Spleen (tissue), 11 donors: ENCODE results near the gene ID2. TPM values are rescaled to one million over a fixed set of nuclear protein-coding genes. Genes with fewer than 3 reads are reported as not detected.

Source experiments
- DNase-seq: peaks from one replicate; pipeline ENCODE4 v3.0.0-alpha.2; 2020
- H3K27ac ChIP-seq, 8 donors: fragments of 200-600 bp; sonication (generic) in 7 of 8; 1 replicate in 4 of 8; 2 replicates in 4 of 8; pipeline versions ENCODE4 v1.5.0 to v1.8.0; 2016 to 2021; ENCODE audit warnings: inconsistent platforms in 4 of 8, mild to moderate bottlenecking in 4 of 8, moderate library complexity in 1 of 8
- H3K27me3 ChIP-seq, 7 donors: fragments of 200-600 bp; sonication (generic) in 6 of 7; replicated peaks in 1 of 7; 1 replicate in 4 of 7; 2 replicates in 3 of 7; pipeline versions ENCODE4 v1.5.0 to v1.8.0; 2016 to 2021; ENCODE audit warnings: inconsistent platforms in 3 of 7, mild to moderate bottlenecking in 1 of 7
- H3K36me3 ChIP-seq, 6 donors: fragments of 200-600 bp; sonication (generic) in 5 of 6; 1 replicate in 4 of 6; 2 replicates in 2 of 6; pipeline versions ENCODE4 v1.5.0 to v1.8.0; 2016 to 2021; ENCODE audit warnings: inconsistent platforms in 2 of 6
- H3K4me1 ChIP-seq, 6 donors: fragments of 200-600 bp; sonication (generic) in 5 of 6; 1 replicate in 3 of 6; 2 replicates in 3 of 6; pipeline versions ENCODE4 v1.5.0 to v1.8.0; 2016 to 2021; ENCODE audit warnings: inconsistent platforms in 3 of 6
- H3K4me3 ChIP-seq, 8 donors: fragments of 200-600 bp; sonication (generic) in 7 of 8; 1 replicate in 4 of 8; 2 replicates in 4 of 8; pipeline versions ENCODE4 v1.5.0 to v1.8.0; 2016 to 2021; ENCODE audit warnings: inconsistent platforms in 4 of 8, mild to moderate bottlenecking in 4 of 8, moderate library complexity in 2 of 8
- H3K9me3 ChIP-seq, 8 donors: fragments of 200-600 bp; sonication (generic) in 7 of 8; 1 replicate in 4 of 8; 2 replicates in 4 of 8; pipeline versions ENCODE4 v1.5.0 to v1.8.0; 2016 to 2021; ENCODE audit warnings: inconsistent platforms in 4 of 8
- POLR2A ChIP-seq, 3 donors: fragments of 450-650 bp; IDR thresholded peaks; one replicate each; pipeline ENCODE4 v1.5.1; 2017; ENCODE audit warnings: antibody characterized with exemption in 3 of 3, mild to moderate bottlenecking in 1 of 3
- POLR2AphosphoS5 ChIP-seq, 3 donors: sonication (generic); formaldehyde crosslinking; IDR thresholded peaks; one replicate each; pipeline ENCODE4 v1.5.1; 2017; ENCODE audit warnings: antibody characterized with exemption in 3 of 3
- WGBS, 5 donors: extraction: QIAGEN DNeasy Blood & Tissue Kit in 3 of 5; methylation state at CpG; one replicate each; pipeline versions ENCODE4 v1.1.5 to v1.1.7; 2013 to 2018; 5-methylcytosine and 5-hydroxymethylcytosine counted together
- intact Hi-C: fragments of 100-400 bp; cut with DNase I; formaldehyde crosslinking; loops from one replicate; pipeline ENCODE4 v1.15.0; 2023; ENCODE audit warnings: low total_unique reads
- polyA plus RNA-seq, 3 donors: library from polyadenylated mRNA; stranded (reverse); fragments of 200-250 nt; gene quantifications; one replicate each; pipeline ENCODE4 v1.2.1, GENCODE V29; 2013
- total RNA-seq, 7 donors: library from RNA; depleted of rRNA in 3 of 7; stranded (reverse); fragments of >200 nt in 3 of 7; fragmentation: NEBNext Ultra II Directional in 4 of 7; extraction: Animal tissue kit (Norgen Biotek cat#: 25700) in 4 of 7; gene quantifications; one replicate each; pipeline versions ENCODE4 v1.1.0 to v1.2.1, GENCODE V29; 2016 to 2021
- TF ChIP-seq, protein P1 (sequence below), 11 experiments: fragments of 200-600 bp in 7 of 11; fragments of 450-650 bp in 4 of 11; sonication (generic) in 4 of 11; IDR thresholded peaks in 8 of 11; conservative IDR thresholded peaks in 3 of 11; 1 replicate in 7 of 11; 2 replicates in 4 of 11; pipeline versions ENCODE4 v1.4.0 to v1.8.0; 2016 to 2021; ENCODE audit warnings: antibody characterized with exemption in 11 of 11, inconsistent platforms in 4 of 11, mild to moderate bottlenecking in 1 of 11
- donor health status: healthy with polysubstance abuse.
- donor health status: DM: no; HTN: no; CAD: no; lungs with moderate emphysema.
- donor health status: DM: no; HTN: no; CAD: no.
- donor health status: Bipolar disorder and iron deficiency.
- donor health status: healthy.
- donor health status: DM: no; HTN: no; CAD: no.
- donor health status: DM: yes; HTN: yes; CAD: no.

The ID2 gene
- total and polyA plus RNA-seq, 10 donors, result 42.8 to 343 (median 90.1) TPM

DNA sequence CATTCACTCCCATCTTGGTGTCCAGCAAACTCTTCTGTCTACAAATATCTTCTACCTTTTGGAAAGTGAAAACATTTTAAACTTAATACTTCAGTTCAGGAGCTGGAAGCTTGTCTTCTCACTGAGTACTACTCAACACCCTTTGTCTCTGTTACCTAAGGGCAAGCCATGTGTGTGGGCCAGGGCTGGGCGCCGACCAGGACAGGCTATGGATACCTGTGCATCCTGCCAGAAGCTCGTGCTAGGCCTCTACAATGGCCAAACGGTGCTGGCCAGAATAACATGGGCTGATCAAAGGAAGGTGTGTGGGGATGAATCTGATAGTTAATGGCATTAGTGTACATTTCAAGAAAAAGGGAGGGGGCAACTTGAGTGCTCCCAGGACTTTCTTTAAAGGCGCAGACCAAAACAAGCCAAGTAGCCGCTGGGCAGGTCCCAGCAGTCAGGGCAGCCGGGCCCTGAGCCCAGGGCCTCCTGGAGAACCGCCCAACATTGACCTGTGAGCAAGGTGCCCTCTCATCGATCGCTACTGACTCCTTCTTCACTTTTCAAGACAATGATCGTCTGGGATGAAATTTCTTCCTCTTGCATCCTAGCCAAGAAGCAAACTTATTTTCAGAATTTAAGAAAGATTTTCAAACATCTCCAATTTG is 29.0 kb upstream of the ID2 start:
- H3K36me3 ChIP-seq, result no peaks in the 10 kb centered on the region
- intact Hi-C loops, result no loop called here
- TF ChIP-seq, protein P1, sequence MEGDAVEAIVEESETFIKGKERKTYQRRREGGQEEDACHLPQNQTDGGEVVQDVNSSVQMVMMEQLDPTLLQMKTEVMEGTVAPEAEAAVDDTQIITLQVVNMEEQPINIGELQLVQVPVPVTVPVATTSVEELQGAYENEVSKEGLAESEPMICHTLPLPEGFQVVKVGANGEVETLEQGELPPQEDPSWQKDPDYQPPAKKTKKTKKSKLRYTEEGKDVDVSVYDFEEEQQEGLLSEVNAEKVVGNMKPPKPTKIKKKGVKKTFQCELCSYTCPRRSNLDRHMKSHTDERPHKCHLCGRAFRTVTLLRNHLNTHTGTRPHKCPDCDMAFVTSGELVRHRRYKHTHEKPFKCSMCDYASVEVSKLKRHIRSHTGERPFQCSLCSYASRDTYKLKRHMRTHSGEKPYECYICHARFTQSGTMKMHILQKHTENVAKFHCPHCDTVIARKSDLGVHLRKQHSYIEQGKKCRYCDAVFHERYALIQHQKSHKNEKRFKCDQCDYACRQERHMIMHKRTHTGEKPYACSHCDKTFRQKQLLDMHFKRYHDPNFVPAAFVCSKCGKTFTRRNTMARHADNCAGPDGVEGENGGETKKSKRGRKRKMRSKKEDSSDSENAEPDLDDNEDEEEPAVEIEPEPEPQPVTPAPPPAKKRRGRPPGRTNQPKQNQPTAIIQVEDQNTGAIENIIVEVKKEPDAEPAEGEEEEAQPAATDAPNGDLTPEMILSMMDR (IDR thresholded peaks at IDR 0.05 in 8 of 11, conservative IDR thresholded peaks at IDR 0.05 in 3 of 11), result no peak
- TF ChIP-seq POLR2A (IDR thresholded peaks at IDR 0.05) (no peak), POLR2AphosphoS5 (IDR thresholded peaks at IDR 0.05) (no peak)
- H3K4me3 ChIP-seq, result no peak overlapping the region
- peaks cover 0 to 15% (median 0%) of the 10 kb centered on the region in 7 donors for H3K27me3 ChIP-seq
- no peak for DNase-seq
- peaks cover 0 to 10% (median 0%) of the 10 kb centered on the region in 6 donors for H3K4me1 ChIP-seq
- WGBS, 5 donors, result 91 to 96% (median 95%) methylated on average over 11 of the region's 11 CpGs
- peaks cover 0 to 4% (median 0%) of the 10 kb centered on the region in 8 donors for H3K9me3 ChIP-seq
- H3K27ac ChIP-seq, result no peak overlapping the region

DNA sequence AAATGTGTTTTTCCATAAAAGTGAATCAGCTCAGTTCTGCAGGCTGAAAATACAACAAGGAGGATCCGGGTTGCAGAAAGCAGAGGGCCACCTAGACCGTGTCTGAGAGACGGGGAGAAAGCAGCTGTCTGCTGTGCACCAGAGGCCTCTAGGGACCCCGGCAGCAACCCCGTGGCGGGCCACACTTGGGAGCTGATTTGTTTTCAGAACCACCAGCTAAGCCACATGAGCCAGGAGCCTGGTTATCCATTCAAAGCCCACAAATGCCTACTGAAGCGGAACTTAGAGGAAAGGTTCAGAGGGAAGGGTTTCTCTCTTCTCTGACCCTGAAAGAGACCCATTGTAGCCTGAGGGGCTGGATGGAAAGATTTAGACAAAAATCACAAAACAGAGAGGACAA is 28.4 kb upstream of the ID2 start:
- no peak overlapping the region for H3K27ac ChIP-seq
- peaks cover 0 to 19% (median 0%) of the 10 kb centered on the region in 7 donors for H3K27me3 ChIP-seq
- no peak overlapping the region for H3K4me3 ChIP-seq
- TF ChIP-seq POLR2A (IDR thresholded peaks at IDR 0.05) (no peak), POLR2AphosphoS5 (IDR thresholded peaks at IDR 0.05) (no peak)
- TF ChIP-seq, protein P1 (IDR thresholded peaks at IDR 0.05 in 8 of 11, conservative IDR thresholded peaks at IDR 0.05 in 3 of 11), result no peak
- DNase-seq, result peak; percentile 65
- H3K36me3 ChIP-seq, result no peaks in the 10 kb centered on the region
- no peaks in the 10 kb centered on the region for H3K9me3 ChIP-seq
- 68 to 80% (median 78%) methylated on average over 7 of the region's 7 CpGs for WGBS, 5 donors
- H3K4me1 ChIP-seq, result peaks cover 0 to 12% (median 0%) of the 10 kb centered on the region in 6 donors
- intact Hi-C loops, result no loop called here

DNA sequence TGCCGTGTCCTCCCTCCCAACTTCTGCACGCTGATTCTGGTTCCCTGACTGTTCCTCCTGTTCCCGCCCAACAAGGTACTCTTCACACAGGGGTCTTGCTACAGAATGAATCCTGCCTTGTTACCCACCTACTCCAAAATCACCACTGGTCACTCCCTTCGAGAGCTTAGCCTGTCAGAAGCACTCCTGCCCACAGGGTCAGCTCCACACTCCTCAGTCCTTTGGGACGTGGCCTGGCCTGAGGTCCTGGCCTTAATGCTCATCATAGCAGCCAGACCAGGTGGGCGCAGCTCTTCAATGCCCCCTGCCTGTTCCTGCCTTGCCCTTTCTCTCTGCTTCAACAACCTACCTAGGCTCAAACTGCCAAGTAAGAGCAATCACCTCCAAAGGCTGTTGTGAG is 27.8 kb upstream of the ID2 start:
- no peaks in the 10 kb centered on the region for H3K36me3 ChIP-seq
- H3K27ac ChIP-seq, result no peak overlapping the region
- peaks cover 0 to 21% (median 0%) of the 10 kb centered on the region in 7 donors for H3K27me3 ChIP-seq
- DNase-seq, result no peak
- intact Hi-C loops, result no loop called here
- H3K4me1 ChIP-seq, result peaks cover 0 to 13% (median 2%) of the 10 kb centered on the region in 6 donors
- no peak overlapping the region for H3K4me3 ChIP-seq
- TF ChIP-seq, protein P1 (IDR thresholded peaks at IDR 0.05 in 8 of 11, conservative IDR thresholded peaks at IDR 0.05 in 3 of 11), result no peak
- no peak for TF ChIP-seq POLR2A (IDR thresholded peaks at IDR 0.05)
- TF ChIP-seq POLR2AphosphoS5 (IDR thresholded peaks at IDR 0.05), result no peak
- H3K9me3 ChIP-seq, result no peaks in the 10 kb centered on the region
- 89 to 97% (median 94%) methylated on average over 6 of the region's 6 CpGs for WGBS, 5 donors

DNA sequence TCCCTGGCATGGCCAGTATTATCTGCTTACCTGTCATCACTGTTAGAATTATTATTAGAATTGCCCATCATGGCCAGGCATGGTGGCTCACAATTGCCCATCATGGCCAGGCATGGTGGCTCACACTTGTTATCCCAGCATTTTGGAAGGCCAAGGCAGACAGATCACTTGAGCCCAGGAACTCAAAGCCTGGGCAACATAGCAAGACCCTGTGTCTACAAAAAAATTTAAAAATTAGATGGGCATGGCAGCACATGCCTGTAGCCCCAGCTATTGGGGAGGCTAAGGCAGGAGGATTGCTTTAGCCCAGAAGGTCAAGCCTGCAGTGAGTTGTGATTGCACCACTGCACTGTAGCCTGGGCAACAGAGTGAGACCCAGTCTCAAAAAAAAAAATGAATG is 27.4 kb upstream of the ID2 start:
- no peak overlapping the region for H3K27ac ChIP-seq
- no peaks in the 10 kb centered on the region for H3K36me3 ChIP-seq
- H3K4me1 ChIP-seq, result peaks cover 0 to 18% (median 6%) of the 10 kb centered on the region in 6 donors
- H3K9me3 ChIP-seq, result no peaks in the 10 kb centered on the region
- intact Hi-C loops, result no loop called here
- TF ChIP-seq, protein P1 (IDR thresholded peaks at IDR 0.05 in 8 of 11, conservative IDR thresholded peaks at IDR 0.05 in 3 of 11), result no peak
- TF ChIP-seq POLR2A (IDR thresholded peaks at IDR 0.05) (no peak), POLR2AphosphoS5 (IDR thresholded peaks at IDR 0.05) (no peak)
- H3K4me3 ChIP-seq, result no peak overlapping the region
- H3K27me3 ChIP-seq, result peaks cover 0 to 22% (median 0%) of the 10 kb centered on the region in 7 donors
- no peak for DNase-seq
